ENCODE results near the gene CNKSR3. TPM values are rescaled to one million over a fixed set of nuclear protein-coding genes. Genes with fewer than 3 reads are reported as not detected.

CNKSR3 gene
- total RNA-seq, 6 experiments from 2014 or later: 19.8 to 43.4 (median 26.9) TPM

DNA sequence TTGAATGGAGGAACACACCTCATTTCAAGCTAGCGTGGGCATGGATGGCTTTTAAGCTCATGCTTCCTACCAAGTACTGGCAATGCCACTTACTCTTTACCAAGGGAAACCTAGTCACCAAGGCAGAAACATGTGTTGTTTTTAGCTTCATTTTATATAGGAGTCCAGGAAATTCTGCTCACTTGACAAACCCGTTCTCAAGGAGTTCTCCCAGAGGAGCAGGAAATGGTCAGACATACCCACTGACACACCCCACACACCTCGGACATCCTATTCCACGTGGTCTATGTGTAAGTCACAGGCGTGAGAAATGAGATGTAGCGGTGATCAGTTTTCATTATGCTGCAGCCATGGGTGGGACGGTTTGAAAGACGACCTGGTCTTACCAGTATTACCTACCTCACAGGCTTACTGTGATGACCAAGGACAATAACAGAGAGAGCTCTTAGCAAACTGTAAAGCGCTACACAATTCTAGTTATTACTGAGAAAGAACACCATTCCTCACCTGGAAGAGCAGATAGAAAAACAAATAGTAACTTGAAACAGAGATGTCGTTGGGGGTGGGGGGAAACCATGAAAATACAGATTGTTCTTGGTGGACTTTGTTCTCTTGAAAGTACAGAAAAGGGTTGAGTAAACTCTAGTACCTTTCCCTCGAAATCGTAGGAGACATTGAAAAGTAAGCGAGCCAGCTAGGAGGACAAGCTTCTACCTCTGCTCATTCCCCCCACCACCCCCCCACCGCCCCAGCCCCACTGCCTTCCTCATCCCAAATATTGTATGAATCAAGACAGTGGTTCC, 1.7 kb downstream of the CNKSR3 start:
- ATAC-seq: peak in 2 of 4 donors; percentile 3 to 9
- intact Hi-C loops (cut with DNase I): no loop called here
- TF ChIP-seq CTCF (IDR thresholded peaks at IDR 0.05): no peak
- no peak for TF ChIP-seq POLR2A (IDR thresholded peaks at IDR 0.05)
- WGBS (ENCODE audit: insufficient coverage, low coverage, low lambda C conversion rate, missing lambda C conversion rate): 4% methylated on average over 14 of the region's 14 CpGs
- Histone ChIP-seq H3K27ac (peak overlapping the region; percentile 93 to 97 (median 95)), H3K9me3 (no peaks in the 10 kb centered on the region), H3K4me3 (peak overlapping the region; percentile 82 to 88 (median 85)), H3K36me3 (no peaks in the 10 kb centered on the region), H3K4me1 (peaks cover 0 to 52% (median 14%) of the 10 kb centered on the region in 4 donors), H3K27me3 (no peaks in the 10 kb centered on the region)
- DNase-seq: no peak

- H3K27me3 ChIP-seq: no peaks in the 10 kb centered on the region
- DNase-seq (no peak), ATAC-seq (peak in 2 of 4 donors; percentile 7 to 15)
- intact Hi-C loops (cut with DNase I): no loop called here
- H3K4me1 ChIP-seq: peaks cover 0 to 46% (median 12%) of the 10 kb centered on the region in 4 donors
- 30% methylated on average over 14 of the region's 14 CpGs for WGBS (ENCODE audit: insufficient coverage, low coverage, low lambda C conversion rate, missing lambda C conversion rate)
- no peaks in the 10 kb centered on the region for H3K36me3 ChIP-seq
- no peaks in the 10 kb centered on the region for H3K9me3 ChIP-seq
- peak overlapping the region in 2 of 3 donors; percentile 85 to 88 for H3K4me3 ChIP-seq
- no peak for TF ChIP-seq CTCF (IDR thresholded peaks at IDR 0.05)
- H3K27ac ChIP-seq: peak overlapping the region in 2 of 3 donors; percentile 95 to 97
These were observed 3.2 kb downstream of the CNKSR3 start for GRCh38 chr6:154506991-154507898.

GRCh38 chr6:154506582-154506981, 3.9 kb downstream of the CNKSR3 start:
- Histone ChIP-seq H3K4me1 (peaks cover 0 to 41% (median 10%) of the 10 kb centered on the region in 4 donors), H3K36me3 (no peaks in the 10 kb centered on the region), H3K27me3 (no peaks in the 10 kb centered on the region), H3K9me3 (no peaks in the 10 kb centered on the region), H3K4me3 (no peak overlapping the region), H3K27ac (peak overlapping the region in 2 of 3 donors; percentile 95 to 97)
- ATAC-seq (no peak), DNase-seq (no peak)
- intact Hi-C loops (cut with DNase I): no loop called here
- WGBS (ENCODE audit: insufficient coverage, low coverage, low lambda C conversion rate, missing lambda C conversion rate): 84% methylated on average over 9 of the region's 9 CpGs
- no peak for TF ChIP-seq CTCF (IDR thresholded peaks at IDR 0.05)

GRCh38 chr6:154506108-154506507, 4.4 kb downstream of the CNKSR3 start:
- Histone ChIP-seq H3K27me3 (no peaks in the 10 kb centered on the region), H3K4me1 (peaks cover 0 to 45% (median 10%) of the 10 kb centered on the region in 4 donors), H3K9me3 (no peaks in the 10 kb centered on the region), H3K27ac (peak overlapping the region in 1 of 3 donors; percentile 97), H3K4me3 (no peak overlapping the region), H3K36me3 (no peaks in the 10 kb centered on the region)
- TF ChIP-seq CTCF (IDR thresholded peaks at IDR 0.05) (no peak), POLR2A (IDR thresholded peaks at IDR 0.05) (no peak)
- DNase-seq: no peak
- no peak for ATAC-seq
- intact Hi-C loops (cut with DNase I): no loop called here

Data from right lobe of liver (tissue), 6 donors.